Raji (cell line): ENCODE data around the gene CDK15.

Experiments
- POLR2A ChIP-seq: IDR thresholded peaks from 2 replicates; pipeline ENCODE4 v1.6.1; 2011; ENCODE audit warnings: low read depth, low read length, control low read depth; ENCODE audit not compliant: insufficient read depth

Gene CDK15

GRCh38 chr2:201781557-201782051 lies 24.7 kb upstream of the CDK15 start:
- TF ChIP-seq POLR2A, result no peak

GRCh38 chr2:201784563-201784962 lies 21.8 kb upstream of the CDK15 start:
- TF ChIP-seq POLR2A, result no peak

GRCh38 chr2:201785135-201785534 lies 21.2 kb upstream of the CDK15 start:
- TF ChIP-seq POLR2A, result no peak

- no peak for TF ChIP-seq POLR2A
These were observed 19.9 kb upstream of the CDK15 start for GRCh38 chr2:201786471-201786870.

- no peak for TF ChIP-seq POLR2A
These were observed 18.0 kb upstream of the CDK15 start for GRCh38 chr2:201788371-201788770.

GRCh38 chr2:201789395-201789794 lies 16.9 kb upstream of the CDK15 start:
- no peak for TF ChIP-seq POLR2A

GRCh38 chr2:201790291-201790690 lies 16.0 kb upstream of the CDK15 start:
- no peak for TF ChIP-seq POLR2A

GRCh38 chr2:201790989-201791388 lies 15.3 kb upstream of the CDK15 start:
- no peak for TF ChIP-seq POLR2A

GRCh38 chr2:201793631-201794030 lies 12.7 kb upstream of the CDK15 start:
- no peak for TF ChIP-seq POLR2A

GRCh38 chr2:201794294-201794693 lies 12.0 kb upstream of the CDK15 start:
- no peak for TF ChIP-seq POLR2A

GRCh38 chr2:201795607-201796477 lies 10.5 kb upstream of the CDK15 start:
- no peak for TF ChIP-seq POLR2A

GRCh38 chr2:201796478-201796865 lies 9.9 kb upstream of the CDK15 start:
- TF ChIP-seq POLR2A, result no peak

- no peak for TF ChIP-seq POLR2A
These were observed 9.0 kb upstream of the CDK15 start for GRCh38 chr2:201797175-201797840.

- TF ChIP-seq POLR2A, result no peak
These were observed 8.0 kb upstream of the CDK15 start for GRCh38 chr2:201798252-201798913.

GRCh38 chr2:201807452-201807999 lies 1.2 kb downstream of the CDK15 start:
- no peak for TF ChIP-seq POLR2A
